ENCODE results near the gene TEX14.

Gene TEX14

DNA sequence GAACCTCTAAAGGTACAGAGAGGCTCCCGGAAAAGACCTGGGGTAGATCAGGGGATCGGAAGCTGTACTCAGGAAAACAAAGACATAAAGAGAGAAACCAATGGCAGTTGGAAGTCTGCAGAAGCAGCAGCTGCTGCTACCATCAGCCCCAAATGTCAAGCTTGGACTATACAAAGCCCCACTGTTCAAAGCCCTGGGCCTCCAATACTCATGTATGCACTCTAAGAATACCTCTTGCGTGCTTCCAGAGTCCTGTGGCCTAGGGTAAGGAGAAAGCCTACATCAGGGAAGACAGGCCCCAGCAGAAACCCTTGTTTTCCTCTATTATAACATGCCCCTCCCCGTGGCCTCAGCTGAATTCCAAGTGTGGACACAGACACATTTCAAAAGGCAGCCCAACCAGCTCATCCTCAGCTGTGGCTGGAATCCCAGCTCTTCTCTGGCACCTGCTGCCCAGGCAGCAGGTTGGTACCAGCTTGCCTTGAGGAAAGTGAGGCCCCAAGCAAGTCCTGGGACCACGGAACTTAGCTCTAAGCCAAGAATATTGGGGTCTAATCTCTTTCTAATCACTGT, 158.1 kb downstream of the TEX14 start:
- no peak for DNase-seq (ENCODE audit: low read depth, low spot score)
- no peak overlapping the region for H3K27ac ChIP-seq

DNA sequence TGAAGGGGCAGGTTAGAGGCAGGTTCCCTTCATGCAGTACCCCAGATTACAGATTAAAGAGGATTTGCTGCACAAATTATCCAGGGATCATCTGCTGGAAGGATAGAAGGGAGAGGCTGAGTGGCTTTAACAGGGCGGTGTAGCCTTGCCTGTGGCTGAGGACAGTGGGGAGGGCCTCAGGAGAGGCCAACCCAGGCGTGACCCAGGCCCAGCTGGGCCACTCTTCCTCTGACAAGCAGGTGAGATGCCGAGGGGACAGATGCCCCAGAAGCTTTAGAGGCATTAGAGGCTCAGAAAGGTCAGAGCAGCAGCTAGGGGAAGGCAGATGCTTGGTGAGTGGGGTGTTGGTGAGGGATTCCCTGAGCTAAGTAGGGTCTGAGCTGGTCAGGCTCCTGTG, 159.3 kb downstream of the TEX14 start:
- H3K27ac ChIP-seq = no peak overlapping the region
- DNase-seq (ENCODE audit: low read depth, low spot score) = no peak

DNA sequence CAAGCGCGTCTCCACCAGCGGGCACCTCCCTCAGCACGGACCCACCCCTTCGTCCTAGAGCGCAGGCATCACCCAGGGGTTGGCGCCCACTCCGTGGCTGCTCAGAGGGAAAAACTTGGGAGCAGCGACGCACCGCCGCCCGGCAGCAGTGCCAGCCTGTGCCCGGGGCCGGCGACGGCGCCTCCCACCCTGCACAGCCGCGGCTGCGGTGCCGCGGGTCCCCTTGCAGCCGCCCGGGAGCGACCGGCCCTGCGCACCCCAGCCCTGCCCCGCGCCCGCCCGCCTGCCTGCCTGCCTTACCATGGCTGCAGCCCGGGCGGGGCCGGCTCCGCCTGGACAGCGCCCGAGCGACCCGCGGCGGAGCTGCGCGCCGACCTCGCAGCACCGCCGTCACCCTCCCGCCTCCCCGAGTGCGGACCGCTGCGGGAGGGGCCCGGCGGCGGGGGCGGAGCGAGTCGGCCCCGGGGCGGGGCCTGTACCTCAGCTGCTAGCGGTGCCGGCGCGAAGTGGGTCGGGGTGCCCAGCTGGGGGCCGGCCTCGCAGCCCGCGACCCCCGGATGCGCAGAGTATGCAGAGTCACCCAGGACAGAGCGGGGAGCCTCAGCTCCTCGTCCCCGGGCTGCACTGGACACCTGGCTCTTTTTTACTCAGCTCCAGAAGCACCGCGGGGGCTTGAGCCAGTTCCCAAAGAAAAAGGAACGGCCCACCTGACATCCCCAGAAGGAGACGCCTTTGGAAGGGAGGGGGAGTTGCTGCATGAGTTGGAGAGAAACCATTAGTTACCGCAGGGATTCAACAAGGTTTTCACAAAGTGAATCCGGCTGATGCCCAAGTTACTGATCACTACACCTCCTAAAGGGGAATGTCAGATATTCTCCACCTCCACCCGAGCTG, 159.9 kb downstream of the TEX14 start:
- no peak overlapping the region for H3K27ac ChIP-seq
- DNase-seq (ENCODE audit: low read depth, low spot score) = no peak

DNA sequence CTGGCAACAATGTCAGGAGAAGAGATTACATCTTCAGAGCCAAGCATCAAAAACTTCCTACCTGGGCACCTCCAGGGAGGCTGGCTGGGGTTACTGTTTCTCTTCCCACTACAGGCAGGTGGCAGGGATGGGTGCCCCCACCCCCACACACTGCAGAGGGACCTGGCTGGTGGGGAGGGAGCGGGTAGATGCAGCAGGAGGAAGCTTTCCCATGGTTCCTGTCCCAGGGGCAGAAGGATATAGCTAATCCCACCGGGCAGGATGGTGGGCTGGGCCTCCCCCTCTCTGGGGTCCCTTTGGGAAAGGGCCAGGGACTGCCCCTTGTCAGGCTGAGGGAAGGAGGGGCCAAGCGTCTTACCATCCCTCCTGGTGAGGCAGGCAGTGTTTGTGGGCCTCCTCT, 160.7 kb downstream of the TEX14 start:
- no peak for DNase-seq (ENCODE audit: low read depth, low spot score)
- H3K27ac ChIP-seq = no peak overlapping the region

DNA sequence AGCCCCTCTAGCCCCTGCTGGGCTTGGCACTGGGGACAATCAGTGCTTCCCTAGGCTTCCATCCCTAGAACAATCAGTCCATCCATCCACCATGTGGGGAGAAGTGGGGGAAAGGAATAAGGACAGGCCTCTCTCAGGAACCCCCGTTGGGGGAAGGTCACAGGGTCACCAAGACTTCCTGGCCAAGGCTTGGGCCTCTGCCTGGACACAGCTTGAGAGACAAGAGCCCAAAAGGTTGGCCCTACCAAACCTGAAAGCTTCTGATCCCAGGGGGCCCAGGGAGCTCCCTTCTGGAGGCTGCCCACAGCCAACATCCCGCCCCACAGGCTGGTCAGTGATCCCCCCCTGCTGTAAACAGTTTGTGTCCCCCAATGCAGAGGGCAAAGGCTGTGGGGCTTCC, 161.2 kb downstream of the TEX14 start:
- DNase-seq (ENCODE audit: low read depth, low spot score) = no peak
- H3K27ac ChIP-seq = no peak overlapping the region

DNA sequence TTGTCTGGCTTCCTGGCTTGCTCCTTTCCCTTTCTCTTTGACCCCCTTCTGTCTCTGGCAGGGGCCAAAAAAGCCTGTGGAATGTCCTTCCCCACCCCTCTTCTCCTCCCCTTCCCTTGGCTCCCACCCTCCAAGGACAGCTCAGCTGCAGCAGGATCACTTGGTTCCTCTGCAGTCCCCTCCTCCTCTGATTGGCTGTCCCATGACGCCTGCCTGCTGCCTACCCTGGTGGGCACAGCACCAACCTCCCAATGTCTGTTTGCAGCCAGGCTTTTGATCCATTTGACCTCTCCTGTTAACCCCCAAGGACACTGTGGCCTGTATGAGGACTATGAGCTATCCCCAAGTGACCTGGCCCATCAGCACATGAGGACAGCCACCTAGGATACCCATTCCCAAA, 162.6 kb downstream of the TEX14 start:
- no peak for DNase-seq (ENCODE audit: low read depth, low spot score)
- H3K27ac ChIP-seq = no peak overlapping the region

DNA sequence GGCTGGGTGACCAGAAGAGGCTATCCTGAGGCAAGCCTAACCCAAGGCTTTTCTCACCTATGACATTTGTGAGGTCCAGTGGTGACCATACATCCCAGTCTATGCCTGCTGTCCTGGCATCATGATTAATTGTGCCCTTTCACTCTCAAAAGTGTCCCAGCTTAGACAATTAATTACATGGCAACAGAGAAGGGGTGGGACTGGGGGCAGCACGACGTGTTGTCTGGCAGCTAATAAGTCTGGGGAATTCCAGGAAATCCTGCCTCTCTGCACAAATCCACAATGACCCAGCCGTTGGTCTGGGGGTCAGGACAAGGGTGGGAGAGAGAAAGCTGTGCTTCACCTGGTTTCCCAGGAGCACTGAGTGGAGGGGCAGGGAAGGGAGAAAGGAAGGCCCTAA, 163.4 kb downstream of the TEX14 start:
- no peak overlapping the region for H3K27ac ChIP-seq
- DNase-seq (ENCODE audit: low read depth, low spot score) = no peak

DNA sequence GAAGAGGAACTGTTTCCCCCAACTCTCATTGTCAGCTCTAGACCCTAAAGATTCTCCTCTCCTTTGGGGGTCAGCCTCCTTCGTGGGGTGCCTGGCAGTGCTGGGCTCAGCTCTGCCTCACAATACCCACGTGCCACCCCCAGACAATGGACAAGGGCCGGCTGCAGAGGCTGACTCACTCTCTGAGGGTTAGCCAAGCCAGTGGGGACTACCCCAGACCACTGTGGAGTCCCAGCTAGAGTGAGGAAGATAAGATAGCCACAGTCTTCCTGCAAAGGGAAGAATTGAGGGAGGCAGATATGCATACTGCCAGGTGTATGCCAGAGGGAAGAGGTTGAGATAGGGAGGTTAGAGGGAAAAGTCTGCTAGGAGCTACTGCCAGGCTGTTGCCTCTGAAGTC, 163.9 kb downstream of the TEX14 start:
- no peak overlapping the region for H3K27ac ChIP-seq
- no peak for DNase-seq (ENCODE audit: low read depth, low spot score)

DNA sequence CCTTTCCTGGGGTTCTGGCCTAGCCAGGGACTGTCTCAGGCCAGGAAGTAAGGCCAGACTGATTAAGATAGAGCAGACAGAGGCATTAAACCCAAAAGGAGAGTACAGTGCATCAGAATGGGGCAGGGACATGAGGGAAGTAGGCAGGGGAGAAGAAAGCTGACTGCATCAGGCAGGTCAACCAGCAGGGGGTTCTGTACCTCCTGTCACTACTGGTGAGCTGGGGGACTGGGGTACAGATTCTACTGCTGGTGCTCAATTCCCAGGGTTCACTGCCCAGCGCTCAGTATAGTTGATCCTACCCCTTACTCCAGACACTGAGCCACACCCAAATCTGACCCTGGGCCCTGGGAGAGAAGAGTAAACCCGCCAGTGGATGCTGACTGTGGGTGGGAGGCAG, 164.5 kb downstream of the TEX14 start:
- no peak overlapping the region for H3K27ac ChIP-seq
- DNase-seq (ENCODE audit: low read depth, low spot score) = no peak

DNA sequence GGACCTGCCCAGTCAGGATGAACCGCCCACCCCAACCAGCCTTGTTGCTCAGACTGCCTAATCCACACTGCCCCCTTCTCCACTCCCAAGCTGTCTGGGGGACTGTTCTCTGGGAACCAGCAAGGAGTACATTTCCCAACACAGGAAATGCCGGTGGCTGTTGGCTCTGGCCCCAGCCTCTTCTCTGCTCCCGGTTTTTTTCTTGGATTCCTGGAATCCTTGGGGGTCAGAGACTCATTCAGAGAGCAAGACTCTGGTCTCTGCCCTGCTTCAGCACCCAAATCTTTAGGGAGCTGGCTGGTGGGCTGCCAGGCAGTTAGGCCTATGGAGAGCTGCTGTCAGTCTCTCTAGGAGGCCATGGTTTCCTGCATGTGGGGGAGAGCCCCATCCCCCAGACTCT, 166.6 kb downstream of the TEX14 start:
- DNase-seq (ENCODE audit: low read depth, low spot score) = no peak
- H3K27ac ChIP-seq = peak overlapping the region; percentile 40

DNA sequence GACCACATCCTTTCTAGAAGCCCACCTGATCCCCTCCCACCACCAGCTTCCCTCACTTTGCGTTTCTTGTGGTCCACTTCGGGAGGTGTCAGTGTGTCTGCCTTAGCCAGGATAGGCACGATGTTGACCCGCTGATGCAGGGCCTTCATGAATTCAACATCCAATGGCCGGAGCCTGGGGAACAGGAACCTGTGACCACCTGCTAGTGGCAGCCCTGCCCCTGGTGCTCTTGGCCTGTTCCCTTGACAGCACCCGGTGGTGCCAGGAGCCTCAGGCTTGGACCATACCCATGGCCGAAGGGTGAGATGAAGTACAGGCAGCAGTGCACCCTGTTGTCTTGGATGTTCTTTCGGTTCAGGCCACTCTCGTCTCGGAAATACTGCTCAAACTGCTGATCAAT, 170.2 kb downstream of the TEX14 start:
- no peak overlapping the region for H3K27ac ChIP-seq
- DNase-seq (ENCODE audit: low read depth, low spot score) = no peak

DNA sequence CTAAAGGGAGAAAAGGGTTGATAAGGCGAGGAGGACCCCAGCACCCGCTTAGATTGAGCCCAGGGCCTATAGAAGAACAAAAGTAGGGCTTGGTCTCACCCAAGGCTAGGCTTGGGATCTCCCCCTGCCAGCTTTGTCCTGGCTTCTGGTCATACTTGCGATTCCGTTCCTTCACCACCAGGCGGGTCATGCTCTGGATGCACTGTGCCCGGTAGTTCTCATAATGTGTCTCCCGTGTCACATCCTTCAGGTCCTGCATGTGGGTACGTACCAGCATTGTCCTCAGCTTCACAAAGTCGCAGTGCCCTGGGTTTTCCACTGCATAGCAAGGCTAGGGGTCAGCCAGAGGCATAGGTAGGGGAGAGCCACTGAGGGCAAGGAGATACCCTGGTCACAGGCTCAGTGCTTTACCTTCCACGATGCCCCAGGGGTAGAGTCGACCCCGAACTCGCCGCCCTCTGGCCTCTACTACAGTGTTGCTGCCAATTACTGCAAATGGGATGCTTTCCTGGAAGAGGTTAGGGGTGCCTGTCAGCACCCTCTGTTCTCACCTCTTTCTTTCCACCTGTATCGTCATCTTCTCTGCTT, 170.9 kb downstream of the TEX14 start:
- H3K27ac ChIP-seq = no peak overlapping the region
- no peak for DNase-seq (ENCODE audit: low read depth, low spot score)

DNA sequence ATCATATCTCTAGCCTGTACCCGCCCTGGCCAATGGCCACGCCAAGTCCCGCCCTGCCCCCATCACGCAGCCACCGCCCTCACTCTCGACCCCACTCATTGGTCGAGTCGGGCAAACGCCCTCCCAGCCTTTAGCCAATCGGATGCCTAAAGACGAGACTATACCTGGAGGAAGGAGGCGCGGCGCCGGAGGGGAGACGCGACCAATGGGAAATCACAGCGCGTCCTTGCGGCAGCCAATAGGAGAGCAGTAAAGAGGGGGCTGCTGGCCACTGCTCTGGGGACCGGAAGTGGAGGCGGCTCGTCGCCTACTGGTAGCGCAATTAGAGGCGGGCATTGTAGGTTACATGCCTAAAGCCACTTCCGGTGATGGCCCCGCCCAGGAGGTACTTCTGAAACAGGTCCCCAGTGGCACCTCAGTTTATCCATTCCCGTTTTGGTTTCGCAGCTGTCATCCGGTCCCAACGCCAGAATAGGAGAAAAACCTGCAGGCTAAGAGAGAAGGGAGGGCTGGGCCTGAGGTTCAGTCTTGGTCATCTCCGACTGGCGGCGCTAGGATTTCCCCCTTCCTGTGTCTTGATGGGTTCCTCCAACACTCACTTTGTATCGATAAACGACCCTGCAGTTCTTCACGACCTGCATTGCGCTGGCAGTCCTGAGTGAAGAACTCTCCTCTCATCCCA, 173.8 kb downstream of the TEX14 start:
- peak; percentile 99 for DNase-seq (ENCODE audit: low read depth, low spot score)
- H3K27ac ChIP-seq = peak overlapping the region; percentile 93

DNA sequence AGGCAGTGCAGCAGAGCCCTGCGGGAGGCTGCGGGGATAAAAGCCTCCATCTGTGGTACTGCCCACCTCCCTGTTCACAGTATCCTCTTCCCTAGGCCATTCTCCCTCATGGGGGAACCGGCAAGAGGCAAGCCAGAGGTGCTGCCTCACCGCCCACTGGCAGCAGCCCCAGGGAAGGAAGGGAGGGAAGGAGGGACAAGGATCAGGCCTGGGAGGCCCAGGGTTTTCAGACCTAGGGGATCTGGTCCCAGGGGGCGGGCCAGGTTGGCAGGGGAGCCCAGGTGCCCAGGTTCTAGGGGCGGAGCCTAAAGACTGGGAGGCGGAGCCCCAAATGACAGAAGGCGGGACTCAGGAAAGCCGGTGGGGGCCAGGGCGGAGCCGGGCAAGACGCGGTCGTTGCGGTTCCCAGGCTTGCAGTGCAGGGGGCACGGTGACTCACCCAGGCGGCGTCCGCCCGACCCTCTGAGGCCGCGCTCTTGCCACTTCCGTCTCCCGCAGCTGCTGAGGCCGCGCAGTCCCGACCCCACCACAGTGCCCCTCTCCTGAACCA, 174.4 kb downstream of the TEX14 start:
- DNase-seq (ENCODE audit: low read depth, low spot score) = no peak
- H3K27ac ChIP-seq = peak overlapping the region; percentile 93

DNA sequence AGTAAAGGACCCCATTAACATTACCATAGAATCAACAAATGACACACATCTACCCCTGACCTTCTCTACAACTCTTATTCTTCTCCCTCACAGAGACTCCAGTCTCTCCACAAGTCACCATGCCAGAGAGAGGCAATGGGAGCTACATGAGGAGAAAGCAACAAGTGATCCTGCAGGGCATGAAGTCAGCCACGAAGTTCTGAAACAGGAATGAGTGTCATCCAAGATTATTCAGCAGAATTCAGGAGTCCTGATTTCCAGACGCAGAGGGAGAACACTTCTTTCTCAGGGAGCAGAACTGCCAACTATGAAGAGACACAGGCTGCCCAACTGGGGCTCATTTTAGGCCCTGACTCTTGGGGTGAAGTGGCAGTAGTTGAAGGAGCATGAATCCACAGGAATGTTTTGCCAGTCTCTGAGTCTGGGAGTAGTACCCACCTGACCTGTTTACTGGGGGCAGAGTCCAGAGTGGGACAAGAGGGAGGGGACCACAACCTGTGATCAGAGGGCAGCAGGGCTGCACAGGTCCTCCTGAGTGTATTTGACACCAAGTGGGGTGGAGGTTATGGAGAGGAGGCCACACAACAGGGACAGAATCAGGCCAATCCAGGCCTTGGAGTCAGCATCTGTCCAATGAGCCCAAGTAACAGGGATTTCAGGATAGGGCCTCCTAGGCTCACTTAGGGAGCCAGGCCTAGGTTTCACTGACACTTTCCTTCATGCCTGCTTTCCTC, 175.0 kb downstream of the TEX14 start:
- DNase-seq (ENCODE audit: low read depth, low spot score) = no peak
- peak overlapping the region; percentile 93 for H3K27ac ChIP-seq

DNA sequence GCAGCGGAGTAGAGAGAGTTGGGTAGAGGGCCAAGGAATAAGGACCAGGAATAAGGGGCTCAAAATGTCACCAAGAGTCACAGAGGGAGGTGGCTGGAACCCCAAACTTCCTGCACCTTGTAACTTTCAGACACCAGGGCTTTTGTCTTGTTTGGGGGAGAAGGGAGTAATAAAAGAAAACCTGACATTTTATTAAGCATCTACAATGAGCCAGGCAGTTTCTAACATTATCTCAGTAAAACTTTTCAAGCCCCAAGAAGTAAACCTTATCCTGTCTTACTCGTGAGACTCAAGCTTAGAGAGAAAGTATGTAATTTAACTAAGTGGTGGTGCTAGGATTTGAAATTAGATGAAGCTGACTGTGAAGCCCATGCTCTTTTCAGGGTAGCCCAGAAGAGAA, 176.6 kb downstream of the TEX14 start:
- DNase-seq (ENCODE audit: low read depth, low spot score) = no peak
- no peak overlapping the region for H3K27ac ChIP-seq

DNA sequence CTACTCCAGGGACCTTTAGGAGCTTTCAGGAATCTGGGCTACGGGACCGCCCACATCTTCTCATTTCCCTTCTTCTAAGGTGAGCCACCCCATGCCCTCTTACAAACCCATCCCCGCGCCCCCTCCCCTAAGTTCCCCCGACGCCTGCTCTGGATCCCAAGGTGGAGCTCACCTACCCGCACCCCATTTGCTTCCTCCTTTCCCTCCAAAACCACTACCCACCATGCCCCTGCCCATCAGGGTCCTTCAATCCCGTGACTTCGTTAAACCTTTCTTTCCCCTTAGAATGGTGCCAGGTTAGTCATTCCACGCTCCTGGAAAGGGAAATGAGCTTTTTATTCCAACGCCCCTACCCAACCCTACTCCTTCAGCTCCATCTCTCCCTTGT, 177.1 kb downstream of the TEX14 start:
- DNase-seq (ENCODE audit: low read depth, low spot score) = no peak
- no peak overlapping the region for H3K27ac ChIP-seq

DNA sequence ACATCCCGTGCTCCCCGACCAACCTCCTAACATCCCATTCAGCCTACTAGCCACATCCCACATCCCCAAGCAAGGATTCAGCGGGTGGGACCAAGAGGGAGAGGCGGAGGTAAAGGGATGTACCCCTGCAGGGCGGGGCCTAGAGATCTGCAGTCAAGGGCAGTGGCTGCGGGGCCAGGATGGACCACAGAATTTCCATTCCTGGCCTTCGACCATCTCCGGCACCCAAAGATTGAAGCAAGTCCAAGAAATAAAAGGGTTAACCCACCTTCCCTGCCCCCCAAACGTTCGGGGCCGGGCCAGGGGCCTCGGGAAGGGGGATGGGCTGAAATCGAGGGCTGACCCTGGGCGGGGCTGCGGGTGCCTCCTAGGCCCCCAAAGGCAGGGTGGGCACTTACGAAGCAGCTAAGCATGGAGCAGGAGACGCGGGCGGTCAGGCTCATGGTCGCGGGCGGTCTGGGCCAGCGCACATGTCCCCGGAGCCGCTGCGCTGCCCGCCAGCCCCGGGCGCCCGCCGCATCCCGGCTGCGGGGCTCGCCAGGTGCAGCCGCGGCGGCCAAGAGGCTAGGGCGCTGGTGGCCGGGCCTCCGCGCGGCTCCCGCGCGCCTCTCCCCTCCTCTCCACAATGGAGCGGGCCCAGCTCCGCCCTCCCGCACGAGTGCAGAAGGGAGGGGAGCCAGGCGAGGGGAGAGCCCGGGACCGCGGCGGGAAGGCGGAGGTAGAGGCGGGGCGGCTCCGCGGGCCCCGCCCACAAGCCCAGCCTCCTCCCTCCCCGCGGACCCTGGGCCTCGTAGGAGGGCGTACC, 177.7 kb downstream of the TEX14 start, which contains the start of gene MTMR4:
MTMR4 (minus strand) TSS at position 674 of the 805 bp plus-strand sequence; CDS start at position 443, 231 bp downstream.
- H3K27ac ChIP-seq = no peak within 1 kb of the TSS

DNA sequence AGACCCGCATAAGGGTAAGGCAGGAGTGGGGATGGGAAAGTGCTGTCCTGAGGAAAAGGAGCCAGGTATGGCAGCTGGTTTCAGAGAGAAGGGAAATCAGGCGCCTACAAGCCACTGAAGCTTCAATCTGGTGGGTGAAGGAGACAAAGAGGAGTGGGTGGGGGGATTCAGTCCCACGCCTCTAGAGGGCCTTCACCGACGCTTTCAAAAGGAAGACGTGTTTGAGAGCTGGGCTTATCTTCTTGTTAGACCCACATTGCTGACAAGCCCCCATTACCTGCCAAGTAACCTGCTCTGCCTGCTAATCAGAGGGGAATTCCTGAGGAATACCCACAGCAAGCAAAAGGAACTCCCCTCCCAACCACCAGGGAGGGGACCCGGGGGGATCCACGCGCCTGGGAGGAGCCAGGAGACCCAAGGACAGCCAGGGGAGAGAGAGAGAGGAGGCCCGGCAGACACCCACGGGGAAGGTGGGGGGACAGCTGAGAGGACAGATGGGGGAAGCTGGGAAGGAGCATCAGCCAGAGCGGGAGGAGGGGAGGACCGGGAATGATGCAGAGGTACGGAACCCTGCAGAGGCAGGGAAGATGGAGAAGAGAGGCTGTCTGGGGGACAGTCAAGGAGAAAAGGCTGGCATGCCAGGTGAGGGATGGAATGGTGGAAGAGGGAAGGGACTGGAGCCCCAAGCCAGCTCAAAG, 178.4 kb downstream of the TEX14 start:
- DNase-seq (ENCODE audit: low read depth, low spot score) = no peak
- no peak overlapping the region for H3K27ac ChIP-seq

More for the DNA sequence above, 177.7 kb downstream of the TEX14 start, which contains the start of gene MTMR4:
- no peak for DNase-seq (ENCODE audit: low read depth, low spot score)
